Peyer's patch (tissue), 4 donors: ENCODE results near the gene ONECUT3.

Source experiments
- POLR2A ChIP-seq, 2 donors: fragments of 450-650 bp; IDR thresholded peaks; one replicate each; pipeline ENCODE4 v1.5.1; 2017; ENCODE audit warnings: antibody characterized with exemption in 2 of 2, mild to moderate bottlenecking in 2 of 2, moderate library complexity in 2 of 2
- TF ChIP-seq, protein P1 (sequence below), 6 experiments: fragments of 450-650 bp in 4 of 6; fragments of 200-600 bp in 2 of 6; sonication (generic) in 1 of 6; IDR thresholded peaks; one replicate each; pipeline ENCODE4 v1.5.1; 2017 to 2019; ENCODE audit warnings: antibody characterized with exemption in 6 of 6, mild to moderate bottlenecking in 3 of 6, moderate library complexity in 1 of 6

DNA sequence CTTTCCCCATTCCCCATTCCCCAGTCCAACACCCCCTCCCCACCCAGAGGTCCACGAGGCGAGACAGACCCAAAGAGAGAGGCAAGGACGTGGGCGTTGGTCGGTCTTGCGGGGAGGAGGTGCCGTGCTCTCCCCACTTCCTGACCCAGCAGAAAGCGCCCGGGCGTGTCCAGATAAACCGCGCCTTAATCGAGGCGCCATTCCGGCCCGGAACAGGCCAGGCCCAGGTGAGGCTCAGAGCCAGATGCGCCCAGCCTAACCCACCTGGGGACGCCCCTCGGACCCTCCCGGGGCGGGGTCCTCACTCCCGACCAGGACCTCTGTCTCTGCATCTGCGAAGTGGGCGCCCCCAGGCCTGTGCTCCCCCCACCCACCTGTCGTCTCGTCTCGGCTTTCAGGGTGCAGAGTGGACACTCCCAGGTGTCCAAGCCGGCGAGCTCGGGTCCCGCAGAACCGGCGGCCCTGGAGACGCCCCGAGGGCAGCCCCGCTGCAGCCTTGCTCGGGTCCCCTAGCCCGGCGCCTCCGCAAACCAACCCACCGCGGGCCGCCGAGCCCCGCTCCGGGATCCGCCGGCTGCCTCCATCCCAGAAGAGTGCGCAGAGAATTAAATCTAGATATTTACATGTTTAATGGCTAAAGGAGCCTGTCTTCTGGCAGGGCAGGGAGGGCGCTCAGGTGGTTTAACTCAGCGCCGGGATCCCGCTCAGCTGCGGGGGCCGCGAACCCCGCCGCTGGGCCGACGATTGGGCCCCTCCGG, 5.0 kb upstream of the ONECUT3 start:
- TF ChIP-seq, protein P1, sequence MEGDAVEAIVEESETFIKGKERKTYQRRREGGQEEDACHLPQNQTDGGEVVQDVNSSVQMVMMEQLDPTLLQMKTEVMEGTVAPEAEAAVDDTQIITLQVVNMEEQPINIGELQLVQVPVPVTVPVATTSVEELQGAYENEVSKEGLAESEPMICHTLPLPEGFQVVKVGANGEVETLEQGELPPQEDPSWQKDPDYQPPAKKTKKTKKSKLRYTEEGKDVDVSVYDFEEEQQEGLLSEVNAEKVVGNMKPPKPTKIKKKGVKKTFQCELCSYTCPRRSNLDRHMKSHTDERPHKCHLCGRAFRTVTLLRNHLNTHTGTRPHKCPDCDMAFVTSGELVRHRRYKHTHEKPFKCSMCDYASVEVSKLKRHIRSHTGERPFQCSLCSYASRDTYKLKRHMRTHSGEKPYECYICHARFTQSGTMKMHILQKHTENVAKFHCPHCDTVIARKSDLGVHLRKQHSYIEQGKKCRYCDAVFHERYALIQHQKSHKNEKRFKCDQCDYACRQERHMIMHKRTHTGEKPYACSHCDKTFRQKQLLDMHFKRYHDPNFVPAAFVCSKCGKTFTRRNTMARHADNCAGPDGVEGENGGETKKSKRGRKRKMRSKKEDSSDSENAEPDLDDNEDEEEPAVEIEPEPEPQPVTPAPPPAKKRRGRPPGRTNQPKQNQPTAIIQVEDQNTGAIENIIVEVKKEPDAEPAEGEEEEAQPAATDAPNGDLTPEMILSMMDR (IDR thresholded peaks at IDR 0.05) = no peak
- no peak for TF ChIP-seq POLR2A (IDR thresholded peaks at IDR 0.05)
